ENCODE measurements around the gene SELENOW. TPM values are rescaled to one million over a fixed set of nuclear protein-coding genes. Genes with fewer than 3 reads are reported as not detected.
"Not testable (repeated sequence)": the region's sequence is repeated elsewhere in the genome, so short reads cannot be mapped to it uniquely, and the experiment has no call there.

SELENOW gene
- total RNA-seq, 4 donors from 2014 or later: 487 to 722 (median 609) TPM

DNA sequence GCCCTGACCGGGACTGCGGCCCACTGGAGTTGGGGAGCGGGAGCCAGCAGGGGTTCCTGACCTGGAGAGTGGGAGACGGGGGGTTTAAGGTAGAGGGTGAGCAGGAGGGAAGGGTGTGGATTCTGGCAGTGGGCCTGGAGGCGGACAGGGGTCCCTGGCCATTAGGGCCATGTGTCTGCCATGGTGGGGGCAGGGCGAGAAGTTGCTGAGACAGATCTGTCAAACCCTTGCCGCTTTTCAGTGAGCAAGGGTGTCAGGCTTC lies 12.2 kb upstream of the SELENOW start:
- WGBS, 2 donors: 77 to 83% methylated on average over 7 of the region's 7 CpGs

DNA sequence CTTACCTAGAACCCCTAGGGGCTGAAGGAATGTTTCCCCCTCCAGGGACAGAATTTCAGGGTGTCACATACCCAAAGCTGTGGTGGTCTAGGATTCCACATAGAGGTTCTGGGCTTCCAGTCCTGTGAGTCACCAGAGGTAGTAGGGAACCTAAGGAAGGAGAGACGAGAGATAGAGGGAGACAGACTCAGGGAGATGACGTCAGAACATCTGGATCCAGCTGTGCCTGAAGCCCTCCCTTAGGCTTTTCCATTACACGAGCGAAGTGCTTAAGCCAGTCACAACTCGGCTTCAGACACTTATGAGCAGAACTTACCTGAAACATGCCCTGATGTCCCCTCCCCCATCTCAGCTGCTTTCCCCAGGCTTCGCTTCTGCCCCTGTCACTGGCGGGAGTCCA lies 11.8 kb upstream of the SELENOW start:
- TF ChIP-seq POLR2A (IDR thresholded peaks at IDR 0.05): no peak
- TF ChIP-seq, protein P1, sequence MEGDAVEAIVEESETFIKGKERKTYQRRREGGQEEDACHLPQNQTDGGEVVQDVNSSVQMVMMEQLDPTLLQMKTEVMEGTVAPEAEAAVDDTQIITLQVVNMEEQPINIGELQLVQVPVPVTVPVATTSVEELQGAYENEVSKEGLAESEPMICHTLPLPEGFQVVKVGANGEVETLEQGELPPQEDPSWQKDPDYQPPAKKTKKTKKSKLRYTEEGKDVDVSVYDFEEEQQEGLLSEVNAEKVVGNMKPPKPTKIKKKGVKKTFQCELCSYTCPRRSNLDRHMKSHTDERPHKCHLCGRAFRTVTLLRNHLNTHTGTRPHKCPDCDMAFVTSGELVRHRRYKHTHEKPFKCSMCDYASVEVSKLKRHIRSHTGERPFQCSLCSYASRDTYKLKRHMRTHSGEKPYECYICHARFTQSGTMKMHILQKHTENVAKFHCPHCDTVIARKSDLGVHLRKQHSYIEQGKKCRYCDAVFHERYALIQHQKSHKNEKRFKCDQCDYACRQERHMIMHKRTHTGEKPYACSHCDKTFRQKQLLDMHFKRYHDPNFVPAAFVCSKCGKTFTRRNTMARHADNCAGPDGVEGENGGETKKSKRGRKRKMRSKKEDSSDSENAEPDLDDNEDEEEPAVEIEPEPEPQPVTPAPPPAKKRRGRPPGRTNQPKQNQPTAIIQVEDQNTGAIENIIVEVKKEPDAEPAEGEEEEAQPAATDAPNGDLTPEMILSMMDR (IDR thresholded peaks at IDR 0.05): no peak
- DNase-seq (ENCODE audit: low spot score in 2 of 2): no peak
- intact Hi-C loops (cut with DNase I; ENCODE audit: low total_unique reads): no loop called here
- WGBS, 2 donors: 80 to 83% methylated on average over 7 of the region's 7 CpGs
- H3K4me3 ChIP-seq (ENCODE audit: low read depth, poor library complexity, severe bottlenecking): no peak overlapping the region

More for the DNA sequence above, 12.2 kb upstream of the SELENOW start:
- intact Hi-C loops (cut with DNase I; ENCODE audit: low total_unique reads): no loop called here
- TF ChIP-seq POLR2A (IDR thresholded peaks at IDR 0.05): no peak
- TF ChIP-seq, protein P1 (IDR thresholded peaks at IDR 0.05): no peak
- DNase-seq (ENCODE audit: low spot score in 2 of 2): no peak
- no peak overlapping the region for H3K4me3 ChIP-seq (ENCODE audit: low read depth, poor library complexity, severe bottlenecking)

DNA sequence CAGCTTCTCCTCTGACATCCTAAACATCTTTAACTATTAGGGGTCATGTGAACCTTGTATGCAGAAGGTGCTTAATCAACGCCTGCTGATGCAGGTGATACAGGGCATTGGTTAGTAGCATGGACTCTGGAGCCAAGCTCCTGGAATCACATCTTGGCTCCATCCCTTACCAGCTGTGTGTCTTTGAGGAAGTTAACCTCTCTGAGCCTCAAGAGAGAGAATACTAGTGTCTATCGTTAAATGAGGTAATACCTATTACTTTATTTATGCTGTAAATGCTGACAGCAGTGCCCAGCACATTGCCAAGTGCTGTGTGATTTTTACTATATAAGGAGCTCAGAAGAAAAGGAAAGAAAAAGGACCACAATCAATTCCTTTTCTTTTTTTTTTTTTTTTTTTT lies 11.2 kb upstream of the SELENOW start:
- intact Hi-C loops (cut with DNase I; ENCODE audit: low total_unique reads): no loop called here
- no peak overlapping the region for H3K4me3 ChIP-seq (ENCODE audit: low read depth, poor library complexity, severe bottlenecking)
- 80 to 81% methylated on average over 2 of the region's 2 CpGs for WGBS, 2 donors
- TF ChIP-seq POLR2A (IDR thresholded peaks at IDR 0.05): no peak
- TF ChIP-seq, protein P1 (IDR thresholded peaks at IDR 0.05): no peak
- no peak for DNase-seq (ENCODE audit: low spot score in 2 of 2)

DNA sequence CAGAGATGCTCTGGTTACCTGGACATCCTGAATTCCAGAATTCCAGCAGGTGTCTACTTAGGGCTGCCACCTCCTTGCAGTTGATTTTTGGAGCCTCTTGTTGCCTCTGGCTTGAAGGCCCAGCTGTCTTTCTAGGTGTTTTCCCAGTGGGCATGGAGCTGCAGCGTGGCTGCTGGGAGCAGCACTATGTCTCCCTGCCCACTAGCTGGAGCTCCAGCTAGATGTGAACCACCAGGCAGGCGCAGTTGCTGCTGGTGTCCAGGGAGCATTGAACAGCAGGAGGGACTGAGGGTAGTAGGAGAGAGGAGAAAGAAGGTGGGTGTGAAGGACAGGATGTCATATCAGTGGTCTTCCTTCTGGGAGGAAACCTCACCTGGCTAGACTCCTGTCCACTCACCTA lies 9.9 kb upstream of the SELENOW start:
- intact Hi-C loops (cut with DNase I; ENCODE audit: low total_unique reads): no loop called here
- no peak overlapping the region for H3K4me3 ChIP-seq (ENCODE audit: low read depth, poor library complexity, severe bottlenecking)
- WGBS, 2 donors: 92 to 94% methylated on average over 2 of the region's 2 CpGs
- TF ChIP-seq POLR2A (IDR thresholded peaks at IDR 0.05): no peak
- TF ChIP-seq, protein P1 (IDR thresholded peaks at IDR 0.05): no peak
- no peak for DNase-seq (ENCODE audit: low spot score in 2 of 2)

DNA sequence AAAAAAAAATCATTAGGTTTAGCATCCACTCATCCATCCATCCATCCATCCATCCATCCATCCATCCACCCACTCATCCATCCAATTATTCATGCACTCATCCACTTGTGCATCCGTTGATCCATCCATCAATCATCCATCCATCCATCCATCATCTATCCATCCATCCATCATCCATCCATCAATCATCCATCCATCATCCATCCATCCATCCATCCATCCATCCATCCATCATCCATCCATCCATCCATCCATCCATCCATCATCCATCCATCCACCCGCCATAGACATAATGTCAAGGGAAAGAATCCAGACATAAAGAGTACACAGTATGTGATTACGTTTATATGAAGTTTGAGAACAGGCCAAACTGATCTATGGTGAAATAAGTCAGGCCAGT lies 9.0 kb upstream of the SELENOW start:
- H3K4me3 ChIP-seq (ENCODE audit: low read depth, poor library complexity, severe bottlenecking): no peak overlapping the region
- intact Hi-C loops (cut with DNase I; ENCODE audit: low total_unique reads): no loop called here
- DNase-seq (ENCODE audit: low spot score in 2 of 2): no peak
- 89 to 95% methylated on average over 3 of the region's 3 CpGs for WGBS, 2 donors
- TF ChIP-seq, protein P1 (IDR thresholded peaks at IDR 0.05): no peak
- TF ChIP-seq POLR2A (IDR thresholded peaks at IDR 0.05): no peak

DNA sequence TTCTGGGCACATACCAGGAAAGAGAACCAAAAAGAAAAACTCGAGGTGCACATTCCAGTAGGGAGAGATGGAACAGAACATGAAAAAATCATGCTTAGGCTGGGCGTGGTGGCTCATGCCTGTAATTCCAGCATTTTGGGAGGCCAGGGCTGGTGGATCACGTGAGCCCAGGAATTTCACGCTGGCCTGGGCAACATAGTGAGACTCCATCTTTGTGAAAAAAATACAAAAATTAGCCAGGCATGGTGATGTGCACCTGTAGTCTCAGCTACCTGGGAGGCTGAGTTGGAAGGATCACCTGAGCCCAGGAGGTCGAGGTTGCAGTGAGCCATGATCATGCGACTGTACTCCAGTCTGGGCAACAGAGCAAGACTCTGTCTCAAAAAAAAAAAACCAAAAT lies 7.2 kb upstream of the SELENOW start:
- H3K4me3 ChIP-seq (ENCODE audit: low read depth, poor library complexity, severe bottlenecking); intact Hi-C loops (cut with DNase I; ENCODE audit: low total_unique reads); DNase-seq (ENCODE audit: low spot score in 2 of 2): not testable (repeated sequence)
- 80 to 82% methylated on average over 6 of the region's 6 CpGs for WGBS, 2 donors

Data from lower leg skin (tissue), 4 donors.